ENCODE data around the gene OR9Q2.

The OR9Q2 gene

GRCh38 chr11:58188770-58189169 is at the start of gene OR9Q2:
Gene OR9Q2, plus strand, starts transcription at chr11:58189070. Its CDS starts 1,421 bp downstream, at chr11:58190491.
- H3K4me1 ChIP-seq (ENCODE audit: control insufficient read depth, insufficient read depth, low read length), result no peaks in the 10 kb centered on the region
- H3K4me3 ChIP-seq (ENCODE audit: low read depth, low read length), result no peak within 1 kb of the TSS
- no peaks in the 10 kb centered on the region for H3K9me3 ChIP-seq (ENCODE audit: control insufficient read depth, insufficient read depth, low read length)

GRCh38 chr11:58142761-58143160 is 46.1 kb upstream of the OR9Q2 start:
- Histone ChIP-seq H3K36me3 (ENCODE audit: control insufficient read depth, insufficient read depth, low read length) (no peaks in the 10 kb centered on the region), H3K9ac (ENCODE audit: low read depth, low read length) (no peak overlapping the region), H3K27me3 (ENCODE audit: control insufficient read depth, insufficient read depth, low read length) (no peaks in the 10 kb centered on the region)

More at GRCh38 chr11:58188770-58189169, at the start of gene OR9Q2:
- Histone ChIP-seq H3K27me3 (ENCODE audit: control insufficient read depth, insufficient read depth, low read length) (no peaks in the 10 kb centered on the region), H3K36me3 (ENCODE audit: control insufficient read depth, insufficient read depth, low read length) (no peaks in the 10 kb centered on the region), H3K9ac (ENCODE audit: low read depth, low read length) (no peak within 1 kb of the TSS)

GRCh38 chr11:58152781-58153180 is 36.1 kb upstream of the OR9Q2 start:
- Histone ChIP-seq H3K9me3 (ENCODE audit: control insufficient read depth, insufficient read depth, low read length) (no peaks in the 10 kb centered on the region), H3K36me3 (ENCODE audit: control insufficient read depth, insufficient read depth, low read length) (no peaks in the 10 kb centered on the region), H3K9ac (ENCODE audit: low read depth, low read length) (no peak overlapping the region), H3K4me1 (ENCODE audit: control insufficient read depth, insufficient read depth, low read length) (no peaks in the 10 kb centered on the region), H3K27me3 (ENCODE audit: control insufficient read depth, insufficient read depth, low read length) (no peaks in the 10 kb centered on the region), H3K4me3 (ENCODE audit: low read depth, low read length) (no peak overlapping the region)

More at GRCh38 chr11:58142761-58143160, 46.1 kb upstream of the OR9Q2 start:
- no peak overlapping the region for H3K4me3 ChIP-seq (ENCODE audit: low read depth, low read length)
- no peaks in the 10 kb centered on the region for H3K9me3 ChIP-seq (ENCODE audit: control insufficient read depth, insufficient read depth, low read length)
- no peaks in the 10 kb centered on the region for H3K4me1 ChIP-seq (ENCODE audit: control insufficient read depth, insufficient read depth, low read length)

GRCh38 chr11:58164389-58164788 is 24.5 kb upstream of the OR9Q2 start:
- Histone ChIP-seq H3K9ac (ENCODE audit: low read depth, low read length) (no peak overlapping the region), H3K9me3 (ENCODE audit: control insufficient read depth, insufficient read depth, low read length) (no peaks in the 10 kb centered on the region), H3K4me1 (ENCODE audit: control insufficient read depth, insufficient read depth, low read length) (no peaks in the 10 kb centered on the region), H3K36me3 (ENCODE audit: control insufficient read depth, insufficient read depth, low read length) (no peaks in the 10 kb centered on the region), H3K4me3 (ENCODE audit: low read depth, low read length) (no peak overlapping the region), H3K27me3 (ENCODE audit: control insufficient read depth, insufficient read depth, low read length) (no peaks in the 10 kb centered on the region)

- no peak overlapping the region for H3K4me3 ChIP-seq (ENCODE audit: low read depth, low read length)
- H3K9ac ChIP-seq (ENCODE audit: low read depth, low read length), result no peak overlapping the region
- no peaks in the 10 kb centered on the region for H3K9me3 ChIP-seq (ENCODE audit: control insufficient read depth, insufficient read depth, low read length)
- H3K36me3 ChIP-seq (ENCODE audit: control insufficient read depth, insufficient read depth, low read length), result no peaks in the 10 kb centered on the region
- H3K27me3 ChIP-seq (ENCODE audit: control insufficient read depth, insufficient read depth, low read length), result no peaks in the 10 kb centered on the region
- no peaks in the 10 kb centered on the region for H3K4me1 ChIP-seq (ENCODE audit: control insufficient read depth, insufficient read depth, low read length)
These were observed 23.9 kb upstream of the OR9Q2 start for GRCh38 chr11:58164990-58165389.

GRCh38 chr11:58165504-58166106 is 23.3 kb upstream of the OR9Q2 start:
- H3K9ac ChIP-seq (ENCODE audit: low read depth, low read length), result no peak overlapping the region
- H3K4me3 ChIP-seq (ENCODE audit: low read depth, low read length), result no peak overlapping the region
- H3K4me1 ChIP-seq (ENCODE audit: control insufficient read depth, insufficient read depth, low read length), result no peaks in the 10 kb centered on the region
- no peaks in the 10 kb centered on the region for H3K36me3 ChIP-seq (ENCODE audit: control insufficient read depth, insufficient read depth, low read length)
- no peaks in the 10 kb centered on the region for H3K27me3 ChIP-seq (ENCODE audit: control insufficient read depth, insufficient read depth, low read length)
- no peaks in the 10 kb centered on the region for H3K9me3 ChIP-seq (ENCODE audit: control insufficient read depth, insufficient read depth, low read length)

- Histone ChIP-seq H3K9ac (ENCODE audit: low read depth, low read length) (no peak overlapping the region), H3K4me3 (ENCODE audit: low read depth, low read length) (no peak overlapping the region), H3K4me1 (ENCODE audit: control insufficient read depth, insufficient read depth, low read length) (no peaks in the 10 kb centered on the region), H3K27me3 (ENCODE audit: control insufficient read depth, insufficient read depth, low read length) (no peaks in the 10 kb centered on the region), H3K36me3 (ENCODE audit: control insufficient read depth, insufficient read depth, low read length) (no peaks in the 10 kb centered on the region), H3K9me3 (ENCODE audit: control insufficient read depth, insufficient read depth, low read length) (no peaks in the 10 kb centered on the region)
These were observed 11.3 kb upstream of the OR9Q2 start for GRCh38 chr11:58177409-58178054.

- H3K4me3 ChIP-seq (ENCODE audit: low read depth, low read length), result no peak overlapping the region
- H3K9me3 ChIP-seq (ENCODE audit: control insufficient read depth, insufficient read depth, low read length), result no peaks in the 10 kb centered on the region
- no peaks in the 10 kb centered on the region for H3K4me1 ChIP-seq (ENCODE audit: control insufficient read depth, insufficient read depth, low read length)
- no peaks in the 10 kb centered on the region for H3K27me3 ChIP-seq (ENCODE audit: control insufficient read depth, insufficient read depth, low read length)
- H3K9ac ChIP-seq (ENCODE audit: low read depth, low read length), result no peak overlapping the region
- no peaks in the 10 kb centered on the region for H3K36me3 ChIP-seq (ENCODE audit: control insufficient read depth, insufficient read depth, low read length)
These were observed 10.4 kb upstream of the OR9Q2 start for GRCh38 chr11:58178444-58178843.

- Histone ChIP-seq H3K4me1 (ENCODE audit: control insufficient read depth, insufficient read depth, low read length) (no peaks in the 10 kb centered on the region), H3K9me3 (ENCODE audit: control insufficient read depth, insufficient read depth, low read length) (no peaks in the 10 kb centered on the region), H3K4me3 (ENCODE audit: low read depth, low read length) (no peak overlapping the region), H3K36me3 (ENCODE audit: control insufficient read depth, insufficient read depth, low read length) (no peaks in the 10 kb centered on the region), H3K27me3 (ENCODE audit: control insufficient read depth, insufficient read depth, low read length) (no peaks in the 10 kb centered on the region), H3K9ac (ENCODE audit: low read depth, low read length) (no peak overlapping the region)
These were observed 9.2 kb upstream of the OR9Q2 start for GRCh38 chr11:58179648-58180047.

- H3K36me3 ChIP-seq (ENCODE audit: control insufficient read depth, insufficient read depth, low read length), result no peaks in the 10 kb centered on the region
- H3K27me3 ChIP-seq (ENCODE audit: control insufficient read depth, insufficient read depth, low read length), result no peaks in the 10 kb centered on the region
- no peak overlapping the region for H3K4me3 ChIP-seq (ENCODE audit: low read depth, low read length)
- no peaks in the 10 kb centered on the region for H3K4me1 ChIP-seq (ENCODE audit: control insufficient read depth, insufficient read depth, low read length)
- no peak overlapping the region for H3K9ac ChIP-seq (ENCODE audit: low read depth, low read length)
- H3K9me3 ChIP-seq (ENCODE audit: control insufficient read depth, insufficient read depth, low read length), result no peaks in the 10 kb centered on the region
These were observed 1.9 kb upstream of the OR9Q2 start for GRCh38 chr11:58186938-58187337.

GRCh38 chr11:58192229-58192628 is 3.4 kb downstream of the OR9Q2 start:
- Histone ChIP-seq H3K9me3 (ENCODE audit: control insufficient read depth, insufficient read depth, low read length) (no peaks in the 10 kb centered on the region), H3K4me3 (ENCODE audit: low read depth, low read length) (no peak overlapping the region), H3K9ac (ENCODE audit: low read depth, low read length) (no peak overlapping the region), H3K36me3 (ENCODE audit: control insufficient read depth, insufficient read depth, low read length) (no peaks in the 10 kb centered on the region), H3K4me1 (ENCODE audit: control insufficient read depth, insufficient read depth, low read length) (no peaks in the 10 kb centered on the region), H3K27me3 (ENCODE audit: control insufficient read depth, insufficient read depth, low read length) (no peaks in the 10 kb centered on the region)

GRCh38 chr11:58193391-58193790 is 4.5 kb downstream of the OR9Q2 start:
- no peak overlapping the region for H3K9ac ChIP-seq (ENCODE audit: low read depth, low read length)
- H3K4me1 ChIP-seq (ENCODE audit: control insufficient read depth, insufficient read depth, low read length), result no peaks in the 10 kb centered on the region
- no peaks in the 10 kb centered on the region for H3K9me3 ChIP-seq (ENCODE audit: control insufficient read depth, insufficient read depth, low read length)
- no peak overlapping the region for H3K4me3 ChIP-seq (ENCODE audit: low read depth, low read length)
- no peaks in the 10 kb centered on the region for H3K27me3 ChIP-seq (ENCODE audit: control insufficient read depth, insufficient read depth, low read length)
- H3K36me3 ChIP-seq (ENCODE audit: control insufficient read depth, insufficient read depth, low read length), result no peaks in the 10 kb centered on the region

All from iPS-15b (cell line).